Astrocyte (in vitro differentiated cells and primary cell): ENCODE results near the gene UPB1. TPM values are rescaled to one million over a fixed set of nuclear protein-coding genes. Genes with fewer than 3 reads are reported as not detected.

Source experiments
- DNase-seq: peaks from one replicate; pipeline ENCODE4 v3.0.0-alpha.2; 2010; ENCODE audit warnings: low read depth
- FAIRE-seq: peaks from 2 replicates; lab custom pipeline; 2011; peaks lifted over from hg19 to GRCh38; lab: Jason Lieb, UNC
- H2AFZ ChIP-seq: 2 replicates; pipeline ENCODE4 v1.6.0; 2012; ENCODE audit warnings: low read depth, low read length, inconsistent platforms
- H3K27ac ChIP-seq: 2 replicates; pipeline ENCODE4 v1.5.1; 2011; ENCODE audit warnings: low read depth, low read length, inconsistent platforms
- H3K27me3 ChIP-seq: 2 replicates; pipeline ENCODE4 v1.6.0; 2011; ENCODE audit warnings: low read length, inconsistent platforms; ENCODE audit not compliant: insufficient read depth
- H3K36me3 ChIP-seq: 2 replicates; pipeline ENCODE4 v1.5.1; 2011; ENCODE audit warnings: low read length, inconsistent platforms; ENCODE audit not compliant: insufficient read depth
- H3K4me1 ChIP-seq: 2 replicates; pipeline ENCODE4 v1.5.1; 2011; ENCODE audit warnings: low read length, inconsistent platforms; ENCODE audit not compliant: insufficient read depth
- H3K4me2 ChIP-seq: 2 replicates; pipeline ENCODE4 v1.6.0; 2012; ENCODE audit warnings: low read length, inconsistent platforms
- H3K4me3 ChIP-seq: 2 replicates; pipeline ENCODE4 v1.5.1; 2011; ENCODE audit warnings: low read depth, mild to moderate bottlenecking, low read length, inconsistent platforms; ENCODE audit not compliant: insufficient read depth
- H3K79me2 ChIP-seq: 2 replicates; pipeline ENCODE4 v1.6.0; 2012; ENCODE audit warnings: mild to moderate bottlenecking, low read length, inconsistent platforms; ENCODE audit not compliant: insufficient read depth
- H3K9ac ChIP-seq: 2 replicates; pipeline ENCODE4 v1.6.0; 2012; ENCODE audit warnings: mild to moderate bottlenecking, low read length, inconsistent platforms
- H3K9me3 ChIP-seq: 2 replicates; pipeline ENCODE4 v1.5.1; 2012; ENCODE audit warnings: low read depth, mild to moderate bottlenecking, low read length, inconsistent platforms; ENCODE audit not compliant: insufficient read depth
- H4K20me1 ChIP-seq: 2 replicates; pipeline ENCODE4 v1.6.0; 2012; ENCODE audit warnings: low read length, inconsistent platforms; ENCODE audit not compliant: insufficient read depth
- H3K27ac Mint-ChIP-seq: one replicate; pipeline ENCODE4 v1.8.0; 2021; ENCODE audit warnings: mild to moderate bottlenecking, mixed read lengths; ENCODE audit not compliant: unreplicated experiment
- H3K27me3 Mint-ChIP-seq: one replicate; pipeline ENCODE4 v1.8.0; 2021; ENCODE audit warnings: low read depth, mixed read lengths; ENCODE audit not compliant: unreplicated experiment
- H3K36me3 Mint-ChIP-seq: one replicate; pipeline ENCODE4 v1.8.0; 2021; ENCODE audit warnings: low read depth, mixed read lengths; ENCODE audit not compliant: unreplicated experiment
- H3K4me1 Mint-ChIP-seq: one replicate; pipeline ENCODE4 v1.8.0; 2021; ENCODE audit warnings: low read depth, mixed read lengths; ENCODE audit not compliant: unreplicated experiment
- H3K4me3 Mint-ChIP-seq: one replicate; pipeline ENCODE4 v1.8.0; 2021; ENCODE audit warnings: mild to moderate bottlenecking, moderate library complexity, mixed read lengths; ENCODE audit not compliant: unreplicated experiment
- H3K9me3 Mint-ChIP-seq: one replicate; pipeline ENCODE4 v1.8.0; 2021; ENCODE audit warnings: mild to moderate bottlenecking, mixed read lengths; ENCODE audit not compliant: unreplicated experiment
- CTCF ChIP-seq: IDR thresholded peaks from 2 replicates; pipeline ENCODE4 v1.5.1; 2011; ENCODE audit warnings: low read depth, mild to moderate bottlenecking, inconsistent platforms, low read length, moderate library complexity; ENCODE audit not compliant: insufficient read depth
- EZH2 ChIP-seq: IDR thresholded peaks from 2 replicates; pipeline ENCODE4 v1.6.1; 2012; ENCODE audit warnings: mild to moderate bottlenecking, low read length, inconsistent platforms; ENCODE audit not compliant: insufficient read depth
- total RNA-seq: library from RNA; stranded (reverse); gene quantifications from 2 replicates; pipeline ENCODE4 v1.2.1, GENCODE V29; 2021

The UPB1 gene
- total RNA-seq, 1 donor from 2014 or later = 0.30 TPM

GRCh38 chr22:24521791-24522245 lies 26.7 kb downstream of the UPB1 start:
- no peak for TF ChIP-seq EZH2
- TF ChIP-seq CTCF = peak; percentile 50
- peak; percentile 5 for FAIRE-seq
- Histone ChIP-seq H3K4me2 (peak overlapping the region; percentile 31), H3K9me3 (no peaks in the 10 kb centered on the region), H3K27me3 (no peaks in the 10 kb centered on the region), H3K9ac (no peak overlapping the region), H3K79me2 (no peaks in the 10 kb centered on the region), H3K36me3 (no peaks in the 10 kb centered on the region), H4K20me1 (no peaks in the 10 kb centered on the region), H3K27ac (no peak overlapping the region), H3K4me3 (no peak overlapping the region), H2AFZ (no peak overlapping the region), H3K4me1 (peaks cover 10% of the 10 kb centered on the region)
- no peaks in the 10 kb centered on the region for H3K36me3 Mint-ChIP-seq
- peaks cover 26% of the 10 kb centered on the region for H3K27me3 Mint-ChIP-seq
- no peaks in the 10 kb centered on the region for H3K9me3 Mint-ChIP-seq
- peaks cover 6% of the 10 kb centered on the region for H3K4me1 Mint-ChIP-seq
- H3K27ac Mint-ChIP-seq = no peak overlapping the region
- no peak overlapping the region for H3K4me3 Mint-ChIP-seq
- peak; percentile 42 for DNase-seq

DNA sequence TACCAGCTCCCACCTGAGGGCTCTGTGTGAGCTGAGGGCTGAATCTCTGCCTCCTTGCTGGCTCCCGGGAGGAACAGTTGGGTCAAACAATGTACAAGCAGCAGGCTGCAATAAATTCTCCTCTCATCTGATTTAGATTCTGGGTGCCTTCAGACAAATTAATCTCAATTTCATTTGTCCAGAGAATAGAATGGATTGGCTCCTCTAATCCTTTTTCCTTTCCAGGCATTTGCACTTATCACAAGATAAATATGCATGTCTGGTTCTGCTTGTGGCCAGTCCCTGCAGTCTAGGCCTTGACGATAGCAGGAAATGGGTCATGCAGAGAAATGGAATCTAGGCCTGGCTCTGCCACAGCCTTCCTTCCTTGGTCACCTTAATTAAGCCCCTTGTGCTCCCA lies 28.7 kb downstream of the UPB1 start:
- Histone ChIP-seq H2AFZ (peak overlapping the region; percentile 61), H4K20me1 (no peaks in the 10 kb centered on the region), H3K9me3 (no peaks in the 10 kb centered on the region), H3K4me2 (no peak overlapping the region), H3K4me1 (peaks cover 10% of the 10 kb centered on the region), H3K4me3 (no peak overlapping the region), H3K9ac (peak overlapping the region; percentile 8), H3K79me2 (no peaks in the 10 kb centered on the region), H3K27ac (no peak overlapping the region), H3K36me3 (no peaks in the 10 kb centered on the region), H3K27me3 (no peaks in the 10 kb centered on the region)
- H3K27me3 Mint-ChIP-seq = peaks cover 20% of the 10 kb centered on the region
- H3K27ac Mint-ChIP-seq = no peak overlapping the region
- TF ChIP-seq EZH2 = no peak
- TF ChIP-seq CTCF = no peak
- no peaks in the 10 kb centered on the region for H3K36me3 Mint-ChIP-seq
- FAIRE-seq (peak; percentile 83), DNase-seq (peak; percentile 81)
- H3K4me3 Mint-ChIP-seq = no peak overlapping the region
- H3K4me1 Mint-ChIP-seq = peaks cover 6% of the 10 kb centered on the region
- no peaks in the 10 kb centered on the region for H3K9me3 Mint-ChIP-seq

DNA sequence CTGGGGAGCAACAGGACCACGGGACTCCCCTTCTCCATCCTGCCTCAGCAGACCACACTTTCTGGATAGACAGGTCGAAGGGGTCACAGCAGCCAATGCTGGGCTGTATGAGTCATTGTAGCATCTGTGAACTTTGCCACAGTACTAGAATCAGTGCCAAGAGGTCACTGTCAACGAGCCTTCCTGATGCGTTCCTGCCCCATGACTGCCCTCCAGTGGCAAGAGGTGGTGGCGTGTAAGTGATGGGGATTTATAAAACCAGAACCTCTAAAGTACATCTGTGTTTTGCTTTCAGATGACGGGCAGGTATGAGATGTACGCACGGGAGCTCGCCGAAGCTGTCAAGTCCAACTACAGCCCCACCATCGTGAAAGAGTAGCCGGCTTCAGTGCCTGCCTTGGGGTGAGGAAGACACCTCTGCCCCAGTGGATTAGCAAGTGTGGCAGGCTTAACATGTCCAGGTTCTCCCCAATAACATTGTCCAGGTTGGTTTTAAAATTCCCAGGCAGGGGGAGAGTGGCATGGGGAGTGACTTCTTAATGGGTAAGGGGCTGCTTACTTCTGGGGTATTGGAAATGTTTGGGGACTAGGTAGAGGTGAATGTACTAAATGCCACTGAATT lies 30.4 kb downstream of the UPB1 start:
- H3K9ac ChIP-seq = no peak overlapping the region
- H3K4me3 ChIP-seq = no peak overlapping the region
- H3K27me3 ChIP-seq = no peaks in the 10 kb centered on the region
- H3K9me3 Mint-ChIP-seq = no peaks in the 10 kb centered on the region
- TF ChIP-seq CTCF = peak; percentile 90
- TF ChIP-seq EZH2 = no peak
- no peaks in the 10 kb centered on the region for H3K36me3 Mint-ChIP-seq
- H3K27ac Mint-ChIP-seq = no peak overlapping the region
- H2AFZ ChIP-seq = no peak overlapping the region
- no peaks in the 10 kb centered on the region for H3K79me2 ChIP-seq
- DNase-seq = peak; percentile 25
- no peak overlapping the region for H3K4me3 Mint-ChIP-seq
- H3K9me3 ChIP-seq = no peaks in the 10 kb centered on the region
- H4K20me1 ChIP-seq = no peaks in the 10 kb centered on the region
- FAIRE-seq = peak; percentile 70
- H3K27me3 Mint-ChIP-seq = peaks cover 8% of the 10 kb centered on the region
- H3K36me3 ChIP-seq = no peaks in the 10 kb centered on the region
- H3K4me1 ChIP-seq = peaks cover 10% of the 10 kb centered on the region
- H3K4me2 ChIP-seq = no peak overlapping the region
- peaks cover 6% of the 10 kb centered on the region for H3K4me1 Mint-ChIP-seq
- no peak overlapping the region for H3K27ac ChIP-seq
